Mesenchymal stem cell (in vitro differentiated cells and primary cell): ENCODE data around the gene CDRT15L2. TPM values are rescaled to one million over a fixed set of nuclear protein-coding genes. Genes with fewer than 3 reads are reported as not detected.
"Not testable (repeated sequence)": the region's sequence is repeated elsewhere in the genome, so short reads cannot be mapped to it uniquely, and the experiment has no call there.

Experiments
- DNase-seq: peaks from one replicate; pipeline ENCODE4 v3.0.0-alpha.2; 2013
- H2AFZ ChIP-seq: one replicate; pipeline ENCODE4 v1.6.1; 2013; ENCODE audit warnings: low read depth, mild to moderate bottlenecking, control low read depth, inconsistent platforms, low read length, moderate library complexity
- H2AK5ac ChIP-seq: 2 replicates; pipeline ENCODE4 v1.6.1; 2013; ENCODE audit warnings: low read length, moderate library complexity, mild to moderate bottlenecking, inconsistent platforms; ENCODE audit not compliant: severe bottlenecking
- H2BK120ac ChIP-seq: one replicate; pipeline ENCODE4 v1.6.1; 2013; ENCODE audit warnings: low read depth, mild to moderate bottlenecking, inconsistent platforms, low read length, moderate library complexity
- H2BK12ac ChIP-seq, 2 experiments: one replicate each; pipeline ENCODE4 v1.6.1; 2013; ENCODE audit warnings: inconsistent platforms in 2 of 2, low read length in 2 of 2, mild to moderate bottlenecking in 2 of 2, moderate library complexity in 2 of 2, control low read depth in 1 of 2
- H2BK15ac ChIP-seq: one replicate; pipeline ENCODE4 v1.6.1; 2013; ENCODE audit warnings: mild to moderate bottlenecking, low read depth, inconsistent platforms; ENCODE audit not compliant: poor library complexity, severe bottlenecking
- H2BK5ac ChIP-seq: 2 replicates; pipeline ENCODE4 v1.6.1; 2013; ENCODE audit warnings: low read depth, mild to moderate bottlenecking, low read length, control low read depth, inconsistent platforms; ENCODE audit not compliant: poor library complexity, severe bottlenecking
- H3K14ac ChIP-seq, 2 experiments: one replicate each; pipeline ENCODE4 v1.6.1; 2013; ENCODE audit warnings: inconsistent platforms in 2 of 2, low read length in 2 of 2, control low read depth in 1 of 2, mild to moderate bottlenecking in 1 of 2, moderate library complexity in 1 of 2
- H3K18ac ChIP-seq, 2 experiments: one replicate each; pipeline ENCODE4 v1.6.1; 2013; ENCODE audit warnings: inconsistent platforms in 2 of 2, low read length in 2 of 2, control low read depth in 1 of 2, low read depth in 1 of 2, mild to moderate bottlenecking in 1 of 2
- H3K23ac ChIP-seq, 2 experiments: one replicate each; pipeline ENCODE4 v1.6.1; 2013; ENCODE audit warnings: inconsistent platforms in 2 of 2, low read length in 2 of 2, mild to moderate bottlenecking in 2 of 2, moderate library complexity in 2 of 2, control low read depth in 1 of 2
- H3K27ac ChIP-seq: 2 replicates; pipeline ENCODE4 v1.5.1; 2013; ENCODE audit warnings: mild to moderate bottlenecking, moderate library complexity, low read length, control low read depth, inconsistent platforms; ENCODE audit not compliant: poor library complexity, severe bottlenecking
- H3K27me3 ChIP-seq, 2 experiments: 2 replicates each; pipeline versions ENCODE4 v1.6.1 to v1.7.0; 2013; ENCODE audit warnings: low read length in 2 of 2, mild to moderate bottlenecking in 2 of 2, moderate library complexity in 2 of 2, control low read depth in 1 of 2, inconsistent platforms in 1 of 2; ENCODE audit not compliant: control insufficient read depth in 1 of 2, insufficient read depth in 1 of 2
- H3K36me3 ChIP-seq, 2 experiments: 2 replicates each; pipeline versions ENCODE4 v1.6.1 to v1.7.0; 2013; ENCODE audit warnings: low read length in 2 of 2, control low read depth in 1 of 2, inconsistent platforms in 1 of 2, low read depth in 1 of 2, mild to moderate bottlenecking in 1 of 2; ENCODE audit not compliant: insufficient read depth in 2 of 2, control insufficient read depth in 1 of 2
- H3K4ac ChIP-seq, 2 experiments: one replicate each; pipeline ENCODE4 v1.6.1; 2013; ENCODE audit warnings: inconsistent platforms in 2 of 2, low read length in 2 of 2, mild to moderate bottlenecking in 2 of 2, moderate library complexity in 2 of 2, control low read depth in 1 of 2, low read depth in 1 of 2
- H3K4me1 ChIP-seq: 2 replicates; pipeline ENCODE4 v1.6.1; 2013; ENCODE audit warnings: low read depth, low read length, control low read depth; ENCODE audit not compliant: control insufficient read depth, insufficient read depth
- H3K4me2 ChIP-seq: 2 replicates; pipeline ENCODE4 v1.6.1; 2013; ENCODE audit warnings: low read length, mild to moderate bottlenecking, inconsistent platforms; ENCODE audit not compliant: poor library complexity, severe bottlenecking
- H3K4me3 ChIP-seq, 2 experiments: 2 replicates each; pipeline versions ENCODE4 v1.5.1 to v1.7.0; 2013; ENCODE audit warnings: low read length in 2 of 2, mild to moderate bottlenecking in 2 of 2, control low read depth in 1 of 2, low read depth in 1 of 2; ENCODE audit not compliant: insufficient read depth in 1 of 2
- H3K79me1 ChIP-seq: replicated peaks from 2 replicates; pipeline ENCODE4 v1.6.1; 2013; ENCODE audit warnings: mild to moderate bottlenecking, control low read depth, low read length, inconsistent platforms; ENCODE audit not compliant: poor library complexity, severe bottlenecking
- H3K9ac ChIP-seq: 2 replicates; pipeline ENCODE4 v1.7.0; 2013; ENCODE audit warnings: mild to moderate bottlenecking, low read length, moderate library complexity
- H3K9me3 ChIP-seq: 2 replicates; pipeline ENCODE4 v1.7.0; 2013; ENCODE audit warnings: mild to moderate bottlenecking, low read length; ENCODE audit not compliant: control insufficient read depth
- H4K8ac ChIP-seq: one replicate; pipeline ENCODE4 v1.6.1; 2013; ENCODE audit warnings: inconsistent platforms, mild to moderate bottlenecking, low read length, moderate library complexity
- H4K91ac ChIP-seq: one replicate; pipeline ENCODE4 v1.6.1; 2013; ENCODE audit warnings: mild to moderate bottlenecking, low read length, inconsistent platforms
- WGBS: methylation state at CpG from one replicate; pipeline ENCODE4 v1.1.7; 2013; ENCODE audit warnings: mixed read lengths; 5-methylcytosine and 5-hydroxymethylcytosine counted together
- small RNA-seq: library from polyadenylated mRNA; stranded (forward); fragments of <200 nt; extraction: miRNeasy Mini kit (QIAGEN cat#:217004); gene quantifications from one replicate; pipeline ENCODE3, GENCODE V24; 2013; ENCODE audit warnings: low read depth

CDRT15L2 gene

GRCh38 chr17:20613905-20614304, 34.4 kb downstream of the CDRT15L2 start:
- no peaks in the 10 kb centered on the region for H3K36me3 ChIP-seq
- 90% methylated on average over 13 of the region's 13 CpGs for WGBS
- H3K79me1 ChIP-seq = no peaks in the 10 kb centered on the region
- H3K14ac ChIP-seq = no peak overlapping the region
- no peaks in the 10 kb centered on the region for H3K27me3 ChIP-seq
- no peak for DNase-seq
- no peak overlapping the region for H2BK12ac ChIP-seq
- H3K9ac ChIP-seq = no peak overlapping the region
- H4K91ac ChIP-seq = no peak overlapping the region
- no peak overlapping the region for H2AFZ ChIP-seq
- H2BK15ac ChIP-seq = no peak overlapping the region
- H4K8ac ChIP-seq = no peak overlapping the region
- no peak overlapping the region for H3K4me2 ChIP-seq
- H3K4me1 ChIP-seq = no peaks in the 10 kb centered on the region
- no peak overlapping the region for H3K18ac ChIP-seq
- H3K4ac ChIP-seq = no peak overlapping the region
- H3K27ac ChIP-seq = no peak overlapping the region
- H3K9me3 ChIP-seq = no peaks in the 10 kb centered on the region
- H2AK5ac ChIP-seq = no peak overlapping the region
- no peak overlapping the region for H3K23ac ChIP-seq
- no peak overlapping the region for H2BK120ac ChIP-seq
- H3K4me3 ChIP-seq = no peak overlapping the region
- no peak overlapping the region for H2BK5ac ChIP-seq

- not testable (repeated sequence) for H3K9ac ChIP-seq, H2AK5ac ChIP-seq, H4K8ac ChIP-seq, H2BK12ac ChIP-seq, H3K36me3 ChIP-seq, H3K9me3 ChIP-seq, H2BK5ac ChIP-seq, H3K4me1 ChIP-seq, DNase-seq, H3K27ac ChIP-seq, H2AFZ ChIP-seq, H3K4ac ChIP-seq, H3K4me3 ChIP-seq, H2BK120ac ChIP-seq, H3K27me3 ChIP-seq, H4K91ac ChIP-seq, H3K14ac ChIP-seq, H2BK15ac ChIP-seq, H3K4me2 ChIP-seq, H3K79me1 ChIP-seq, H3K23ac ChIP-seq, H3K18ac ChIP-seq
- WGBS = 72% methylated on average over 3 of the region's 3 CpGs
Measured at GRCh38 chr17:20615461-20615860, 35.9 kb downstream of the CDRT15L2 start.

Small RNAs within 50 kb of the gene (small RNA-seq; reads per million reads assigned to genes)
- gene AC015818.1 (not detected), gene AC087499.1 (not detected), gene AC087499.3 (not detected)
